Mucosa of rectum (tissue), 2 donors: ENCODE data around the gene HEY2.
A peak's percentile ranks its signal among the peaks of the same experiment; 100 is the strongest.

Experiments
- H3K27ac ChIP-seq, 2 donors: one replicate each; pipeline ENCODE4 v1.7.0; 2013; ENCODE audit warnings: inconsistent platforms in 2 of 2, low read depth in 2 of 2, low read length in 2 of 2
- H3K27me3 ChIP-seq, 2 donors: one replicate each; pipeline ENCODE4 v1.7.0; 2013; ENCODE audit warnings: low read length in 2 of 2; ENCODE audit not compliant: control insufficient read depth in 2 of 2, insufficient read depth in 2 of 2
- H3K36me3 ChIP-seq, 2 donors: one replicate each; pipeline ENCODE4 v1.7.0; 2013; ENCODE audit warnings: low read length in 2 of 2; ENCODE audit not compliant: control insufficient read depth in 2 of 2, insufficient read depth in 2 of 2
- H3K4me1 ChIP-seq, 2 donors: one replicate each; pipeline ENCODE4 v1.7.0; 2013; ENCODE audit warnings: low read length in 2 of 2, mild to moderate bottlenecking in 1 of 2; ENCODE audit not compliant: control insufficient read depth in 2 of 2, insufficient read depth in 2 of 2
- H3K4me3 ChIP-seq, 2 donors: one replicate each; pipeline ENCODE4 v1.7.0; 2013; ENCODE audit warnings: low read length in 2 of 2
- H3K9ac ChIP-seq, 2 donors: one replicate each; pipeline ENCODE4 v1.7.0; 2013; ENCODE audit warnings: low read length in 2 of 2, low read depth in 1 of 2, mild to moderate bottlenecking in 1 of 2
- H3K9me3 ChIP-seq, 2 donors: one replicate each; pipeline ENCODE4 v1.7.0; 2013; ENCODE audit warnings: low read length in 2 of 2; ENCODE audit not compliant: control insufficient read depth in 2 of 2
- donor health status: healthy.
- donor health status: Normal muscosa, but diverticular disease.

Gene HEY2

GRCh38 chr6:125742464-125743120 lies 6.8 kb upstream of the HEY2 start:
- Histone ChIP-seq H3K36me3 (no peaks in the 10 kb centered on the region), H3K4me1 (no peaks in the 10 kb centered on the region), H3K27ac (no peak overlapping the region), H3K9me3 (no peaks in the 10 kb centered on the region), H3K27me3 (peaks cover 17 to 27% of the 10 kb centered on the region in 2 donors), H3K4me3 (no peak overlapping the region), H3K9ac (no peak overlapping the region)

- H3K36me3 ChIP-seq = no peaks in the 10 kb centered on the region
- H3K27ac ChIP-seq = no peak overlapping the region
- H3K27me3 ChIP-seq = peaks cover 26 to 37% of the 10 kb centered on the region in 2 donors
- H3K4me1 ChIP-seq = peaks cover 6 to 7% of the 10 kb centered on the region in 2 donors
- no peak overlapping the region for H3K9ac ChIP-seq
- no peak overlapping the region for H3K4me3 ChIP-seq
- no peaks in the 10 kb centered on the region for H3K9me3 ChIP-seq
Observed at GRCh38 chr6:125743604-125744003, 5.8 kb upstream of the HEY2 start.

GRCh38 chr6:125745281-125746018 lies 4.0 kb upstream of the HEY2 start:
- Histone ChIP-seq H3K9ac (no peak overlapping the region), H3K9me3 (no peaks in the 10 kb centered on the region), H3K36me3 (no peaks in the 10 kb centered on the region), H3K4me1 (peaks cover 16 to 17% of the 10 kb centered on the region in 2 donors), H3K27ac (no peak overlapping the region), H3K27me3 (peaks cover 38 to 51% of the 10 kb centered on the region in 2 donors), H3K4me3 (no peak overlapping the region)

- Histone ChIP-seq H3K9ac (no peak overlapping the region), H3K27ac (no peak overlapping the region), H3K4me3 (no peak overlapping the region), H3K4me1 (peaks cover 16 to 17% of the 10 kb centered on the region in 2 donors), H3K36me3 (no peaks in the 10 kb centered on the region), H3K9me3 (no peaks in the 10 kb centered on the region), H3K27me3 (peaks cover 42 to 56% of the 10 kb centered on the region in 2 donors)
Observed at GRCh38 chr6:125746019-125746414, 3.4 kb upstream of the HEY2 start.

GRCh38 chr6:125746731-125747588 lies 2.5 kb upstream of the HEY2 start:
- Histone ChIP-seq H3K9me3 (no peaks in the 10 kb centered on the region), H3K27me3 (peaks cover 47 to 64% of the 10 kb centered on the region in 2 donors), H3K4me1 (peaks cover 16 to 17% of the 10 kb centered on the region in 2 donors), H3K9ac (peak overlapping the region in 1 of 2 donors; percentile 33), H3K36me3 (no peaks in the 10 kb centered on the region), H3K4me3 (peak overlapping the region; percentile 62 to 86), H3K27ac (peak overlapping the region in 1 of 2 donors; percentile 67)

GRCh38 chr6:125747589-125748405 lies 1.6 kb upstream of the HEY2 start:
- Histone ChIP-seq H3K4me1 (peaks cover 16 to 17% of the 10 kb centered on the region in 2 donors), H3K4me3 (peak overlapping the region; percentile 75 to 86), H3K9ac (peak overlapping the region; percentile 44 to 66), H3K9me3 (no peaks in the 10 kb centered on the region), H3K27ac (peak overlapping the region; percentile 63 to 67), H3K36me3 (no peaks in the 10 kb centered on the region), H3K27me3 (peaks cover 55 to 65% of the 10 kb centered on the region in 2 donors)

GRCh38 chr6:125748406-125749172 lies 843 bp upstream of the HEY2 start:
- Histone ChIP-seq H3K9ac (peak overlapping the region; percentile 27 to 66), H3K27ac (peak overlapping the region; percentile 63 to 67), H3K4me1 (peaks cover 16 to 17% of the 10 kb centered on the region in 2 donors), H3K4me3 (peak overlapping the region; percentile 75 to 86), H3K36me3 (no peaks in the 10 kb centered on the region), H3K27me3 (peaks cover 57 to 72% of the 10 kb centered on the region in 2 donors), H3K9me3 (no peaks in the 10 kb centered on the region)

GRCh38 chr6:125749865-125750691 lies 646 bp downstream of the HEY2 start:
- Histone ChIP-seq H3K4me3 (peak overlapping the region; percentile 77 to 86), H3K27ac (peak overlapping the region in 1 of 2 donors; percentile 45), H3K9me3 (no peaks in the 10 kb centered on the region), H3K36me3 (no peaks in the 10 kb centered on the region), H3K9ac (peak overlapping the region in 1 of 2 donors; percentile 70), H3K27me3 (peaks cover 61 to 76% of the 10 kb centered on the region in 2 donors), H3K4me1 (peaks cover 16 to 17% of the 10 kb centered on the region in 2 donors)
